HG03175 (cell line): ENCODE measurements around the gene DCTPP1.
A peak's percentile ranks its signal among the peaks of the same experiment; 100 is the strongest.
"Not testable (repeated sequence)": the region's sequence is repeated elsewhere in the genome, so short reads cannot be mapped to it uniquely, and the experiment has no call there.

Source experiments
- ATAC-seq: cut with Tn5 transposase; IDR thresholded peaks from one replicate; pipeline ENCODE4 v1.9.1; 2021; ENCODE audit warnings: mild to moderate bottlenecking, moderate library complexity; ENCODE audit not compliant: unreplicated experiment

Gene DCTPP1

DNA sequence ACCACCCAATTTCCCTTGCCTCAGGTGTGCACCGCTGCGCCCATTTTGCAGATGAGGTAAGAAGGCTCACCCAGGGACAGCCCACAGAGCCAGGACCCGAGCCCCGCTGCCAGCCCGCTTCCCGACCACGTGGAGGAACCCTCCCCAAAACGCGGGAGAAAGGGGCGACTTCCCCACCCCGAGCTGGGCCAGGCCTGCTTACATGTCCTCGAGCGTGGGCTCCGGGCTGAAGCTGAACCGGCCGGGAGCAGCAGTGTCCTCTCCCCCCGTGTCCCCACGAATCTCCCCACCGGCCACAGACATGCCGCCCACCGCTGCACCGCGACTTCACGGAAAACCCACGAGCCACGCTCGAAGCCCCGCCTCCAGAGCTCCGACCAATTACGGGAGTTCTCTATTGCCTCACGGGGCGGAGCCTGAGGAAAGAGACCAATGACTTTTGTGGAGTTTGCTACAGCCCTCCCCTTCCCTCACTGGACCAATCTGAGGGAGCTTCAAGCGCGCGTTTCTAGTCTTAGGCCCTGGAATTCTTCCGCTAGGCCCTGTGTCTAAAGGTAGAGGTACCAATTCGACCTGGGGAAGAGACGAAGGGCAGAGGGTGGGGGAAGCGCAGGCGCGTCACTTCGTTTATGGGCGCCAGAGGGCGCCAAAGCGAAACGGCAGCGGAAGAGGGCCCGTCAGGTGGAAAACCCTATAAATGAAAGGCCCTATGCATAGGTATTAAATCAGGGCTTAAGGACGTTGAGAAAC lies at the start of gene DCTPP1:
Gene DCTPP1, minus strand, starts transcription at position 353 of the 750 bp plus-strand sequence. Its CDS starts 50 bp downstream, at position 303.
- ATAC-seq = peak; percentile 97

DNA sequence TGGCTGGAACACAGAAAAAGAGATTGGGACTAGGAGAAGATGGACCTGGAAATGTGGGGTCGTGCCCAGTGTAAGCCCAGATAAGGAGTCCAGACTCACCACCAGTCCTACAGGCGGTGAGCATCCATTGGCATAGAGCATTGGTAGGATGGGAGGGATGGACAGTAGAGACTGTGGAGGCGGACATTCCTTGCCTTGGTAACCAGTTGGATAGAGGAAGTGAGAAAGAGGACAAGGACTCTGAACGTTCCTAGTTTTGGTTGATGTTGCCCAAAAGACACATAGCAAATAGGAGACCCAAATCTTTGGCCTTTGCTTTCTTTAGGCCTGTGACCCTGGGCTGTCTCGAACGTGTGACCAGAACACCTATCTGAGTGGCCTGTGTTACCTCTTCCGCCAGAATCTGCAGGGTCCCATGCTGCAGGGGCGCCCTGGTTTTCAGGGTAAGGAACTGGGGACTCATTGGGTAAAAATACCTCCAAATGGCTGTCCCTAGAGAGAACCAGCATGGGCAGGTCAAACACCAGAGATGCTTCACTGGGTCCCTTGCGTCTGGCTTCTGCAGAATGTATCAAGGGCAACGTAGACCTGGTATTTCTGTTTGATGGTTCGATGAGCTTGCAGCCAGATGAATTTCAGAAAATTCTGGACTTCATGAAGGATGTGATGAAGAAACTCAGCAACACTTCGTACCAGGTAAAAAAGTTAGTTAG lies 49.1 kb upstream of the DCTPP1 start:
- ATAC-seq = no peak

DNA sequence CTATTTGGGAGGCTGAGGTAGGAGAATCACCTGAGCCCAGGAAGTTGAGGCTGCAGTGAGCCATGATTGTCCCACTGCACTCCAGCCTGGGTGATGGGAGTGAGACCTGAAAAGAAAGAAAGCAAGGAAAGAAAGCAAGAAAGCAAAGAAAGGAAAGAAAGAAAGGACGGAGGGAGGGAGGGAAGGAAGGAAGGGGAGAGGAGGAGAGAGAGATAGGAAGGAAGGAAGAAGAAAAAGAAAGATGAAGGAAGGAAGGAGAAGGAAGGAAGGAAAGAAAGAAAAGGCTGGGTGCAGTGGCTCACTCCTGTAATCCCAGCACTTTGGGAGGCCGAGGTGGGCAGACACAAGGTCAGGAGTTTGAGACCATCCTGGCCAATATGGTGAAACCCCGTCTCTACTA lies 47.9 kb upstream of the DCTPP1 start:
- not testable (repeated sequence) for ATAC-seq

DNA sequence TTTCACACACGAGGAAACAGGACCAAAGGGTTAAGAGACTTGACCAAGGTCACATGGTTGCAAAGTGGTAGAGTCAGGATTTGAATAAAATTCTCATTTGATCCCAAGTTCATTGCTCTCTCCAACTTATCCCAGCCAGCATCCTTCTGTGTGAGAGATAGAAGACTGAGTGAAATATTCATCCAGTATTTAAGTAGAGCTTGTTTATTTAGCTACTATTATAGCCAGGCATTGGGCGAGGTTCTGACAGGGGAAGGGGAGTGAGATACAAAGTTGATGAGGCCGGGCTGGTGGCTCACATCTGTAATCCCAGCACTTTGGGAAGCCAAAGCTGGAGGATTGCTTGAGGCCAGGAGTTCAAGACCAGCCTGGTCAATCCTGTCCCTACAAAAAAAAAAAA lies 47.2 kb upstream of the DCTPP1 start:
- ATAC-seq = no peak

DNA sequence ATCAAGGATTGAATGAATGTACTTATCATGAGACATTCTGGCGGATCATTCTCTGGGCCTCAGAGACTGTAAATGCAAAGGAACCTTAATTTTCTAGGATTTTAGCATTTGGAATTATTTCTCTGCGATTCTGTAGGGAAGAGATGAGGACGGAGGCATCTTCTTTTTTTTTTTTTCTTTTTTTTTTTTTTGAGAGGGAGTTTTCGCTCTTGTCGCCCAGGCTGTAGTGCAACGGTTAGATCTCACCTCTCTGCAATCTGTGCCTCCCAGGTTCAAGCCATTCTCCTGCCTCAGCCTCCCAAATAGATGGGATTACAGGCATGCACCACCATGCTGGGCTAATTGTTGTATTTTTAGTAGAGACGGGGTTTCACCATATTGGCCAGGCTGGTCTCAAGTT lies 44.9 kb upstream of the DCTPP1 start:
- ATAC-seq = no peak

DNA sequence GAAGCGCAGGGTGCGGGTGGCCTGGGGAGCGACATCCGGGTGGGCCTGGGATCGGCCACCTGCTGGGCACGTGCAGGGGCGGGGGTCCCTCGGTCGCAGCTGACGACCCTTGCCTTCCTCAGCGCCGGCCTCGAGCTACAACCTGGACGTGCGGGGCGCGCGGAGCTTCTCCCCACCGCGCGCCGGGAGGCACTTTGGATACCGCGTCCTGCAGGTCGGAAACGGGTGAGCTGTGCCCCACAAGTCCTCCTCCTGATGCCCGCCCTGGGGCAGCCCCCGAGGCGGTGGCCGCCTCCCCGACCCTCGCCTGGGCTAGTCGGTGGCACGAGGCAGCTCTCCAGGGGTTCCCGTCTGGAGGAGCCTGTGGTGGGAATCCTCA lies 44.2 kb upstream of the DCTPP1 start:
- ATAC-seq = no peak

DNA sequence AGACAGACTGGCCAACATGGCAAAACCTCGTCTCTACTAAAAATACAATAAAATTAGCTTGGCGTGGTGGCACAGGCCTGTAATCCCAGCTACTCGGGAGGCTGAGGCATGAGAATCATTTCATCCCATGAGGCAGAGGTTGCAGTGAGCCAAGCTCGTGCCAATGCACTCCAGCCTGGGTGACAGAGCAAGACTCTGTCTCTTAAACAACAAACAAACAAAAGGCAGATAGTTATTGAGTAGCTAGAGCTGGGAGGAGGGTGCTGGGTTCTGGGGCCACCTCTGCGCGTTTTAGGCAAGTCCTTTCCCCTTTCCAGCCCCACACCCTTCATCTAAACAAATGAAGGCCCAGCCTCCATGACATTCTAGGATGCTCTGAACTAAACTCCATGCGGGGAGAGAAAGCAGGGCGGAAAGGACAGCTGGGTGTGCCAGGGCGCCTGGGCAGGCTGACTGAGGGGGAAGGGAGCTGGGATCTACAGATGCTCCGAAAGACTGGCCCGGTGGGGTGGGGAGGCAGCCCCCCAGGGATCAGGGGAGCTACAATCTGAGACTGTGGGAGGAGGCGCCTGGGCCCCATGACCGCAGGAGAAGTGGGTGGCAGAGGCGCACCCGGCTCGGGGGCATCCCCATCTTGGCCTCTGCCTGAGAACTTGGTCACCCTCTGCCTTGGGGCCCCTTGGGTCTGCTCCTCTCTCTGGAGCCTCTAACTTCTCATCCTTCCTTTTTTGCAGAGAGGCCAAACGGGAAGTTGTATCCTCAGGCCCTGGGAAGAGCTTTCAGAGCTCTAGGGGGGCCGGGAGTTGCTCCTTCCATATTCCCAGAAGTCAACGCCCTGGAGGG lies 43.6 kb upstream of the DCTPP1 start:
- no peak for ATAC-seq

DNA sequence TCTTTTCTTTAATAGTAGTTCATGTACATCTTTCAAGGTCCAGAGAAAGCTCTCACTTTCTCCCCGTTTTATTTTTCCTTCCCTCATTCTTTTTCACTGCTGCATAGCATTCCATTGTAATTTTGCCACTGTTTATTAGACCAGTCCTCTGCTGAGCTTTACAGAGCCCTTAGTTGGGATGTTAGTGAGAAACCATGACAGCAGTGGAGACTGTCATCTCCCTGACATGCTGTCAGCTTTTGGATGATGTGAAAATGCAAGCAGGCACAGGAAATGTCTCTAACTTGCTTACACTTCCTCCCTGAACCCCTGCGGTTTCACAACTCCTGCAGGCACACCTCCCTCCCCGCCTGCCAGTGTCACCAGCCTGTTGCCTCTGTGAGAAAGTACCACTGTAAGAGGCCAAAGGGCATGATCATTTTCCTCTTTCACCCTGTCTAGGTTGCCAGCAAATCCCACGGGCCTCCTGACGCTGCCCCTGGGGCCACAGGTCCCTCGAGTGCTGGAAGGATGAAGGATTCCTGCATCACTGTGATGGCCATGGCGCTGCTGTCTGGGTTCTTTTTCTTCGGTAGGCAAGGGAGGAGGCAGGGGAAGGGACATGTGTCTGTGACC lies 42.6 kb upstream of the DCTPP1 start, which contains the start of gene ITGAL:
Gene ITGAL, plus strand, starts transcription at position 415 of the 615 bp plus-strand sequence. Its CDS starts 96 bp downstream, at position 511.
- ATAC-seq = peak; percentile 59

DNA sequence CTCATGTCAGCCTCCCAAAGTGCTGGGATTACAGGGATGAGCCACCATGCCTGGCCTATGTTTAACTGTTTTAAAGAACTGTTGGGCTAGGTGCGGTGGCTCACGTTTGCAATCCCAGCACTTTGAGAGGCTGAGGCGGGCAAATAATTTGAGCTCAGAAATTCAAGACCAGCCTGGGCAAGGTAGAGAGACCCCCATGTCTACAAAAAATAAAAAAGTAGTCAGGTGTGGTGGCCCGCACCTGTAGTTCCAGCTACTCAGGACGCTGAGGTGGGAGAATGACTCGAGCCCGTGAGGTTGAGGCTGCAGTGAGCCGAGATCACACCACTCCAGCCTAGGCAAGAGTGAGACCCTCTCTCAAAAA lies 40.8 kb upstream of the DCTPP1 start:
- ATAC-seq = no peak

DNA sequence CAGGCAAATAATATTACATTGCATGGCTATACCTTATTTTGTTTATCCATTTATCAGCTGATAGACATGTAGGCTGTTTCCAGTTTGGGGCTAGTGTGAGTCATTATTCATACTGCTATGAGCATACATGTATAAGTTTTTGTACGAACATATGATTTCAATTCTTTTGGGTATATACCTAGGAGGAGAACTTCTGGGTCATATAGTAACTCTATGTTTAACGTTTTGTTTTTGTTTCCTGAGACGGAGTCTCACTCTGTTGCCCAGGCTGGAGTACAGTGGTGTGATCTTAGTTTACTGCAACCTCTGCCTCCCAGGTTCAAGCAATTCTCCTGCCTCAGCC lies 40.3 kb upstream of the DCTPP1 start:
- ATAC-seq = no peak

DNA sequence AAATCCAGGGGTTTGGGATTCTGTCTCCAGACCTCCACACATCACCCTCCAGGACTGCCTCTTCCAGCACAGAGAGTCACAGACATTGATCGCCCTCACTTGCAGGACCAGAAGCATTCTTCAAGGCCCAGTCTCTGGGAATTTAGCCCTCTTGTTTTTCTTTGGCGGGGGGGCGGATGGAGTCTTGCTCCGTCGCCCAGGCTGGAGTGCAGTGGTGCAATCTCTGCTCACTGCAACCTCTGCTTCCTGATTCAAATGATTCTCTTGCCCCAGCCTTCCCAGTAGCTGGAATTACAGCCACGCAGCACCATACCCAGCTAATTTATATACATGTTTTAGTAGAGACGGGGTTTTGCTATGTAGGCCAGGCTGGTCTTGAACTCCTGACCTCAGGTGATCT lies 34.2 kb upstream of the DCTPP1 start:
- no peak for ATAC-seq

DNA sequence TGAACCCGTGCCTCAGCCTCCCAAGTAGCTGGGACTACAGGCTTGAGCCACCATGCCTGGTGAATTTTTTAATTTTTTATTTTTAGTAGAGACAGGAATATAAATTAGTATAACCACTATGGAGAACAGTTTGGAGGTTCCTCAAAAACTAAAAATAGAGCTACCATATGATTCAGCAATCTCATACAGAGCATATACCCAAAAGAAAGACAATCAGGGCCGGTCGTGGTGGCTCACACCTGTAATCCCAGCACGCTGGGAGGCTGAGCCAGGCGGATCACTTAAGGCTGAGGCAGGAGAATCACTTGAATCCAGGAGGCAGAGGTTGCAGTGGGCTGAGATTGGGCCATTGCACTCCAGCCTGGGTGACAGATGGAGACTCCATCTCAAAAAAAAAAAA lies 31.6 kb upstream of the DCTPP1 start:
- not testable (repeated sequence) for ATAC-seq

DNA sequence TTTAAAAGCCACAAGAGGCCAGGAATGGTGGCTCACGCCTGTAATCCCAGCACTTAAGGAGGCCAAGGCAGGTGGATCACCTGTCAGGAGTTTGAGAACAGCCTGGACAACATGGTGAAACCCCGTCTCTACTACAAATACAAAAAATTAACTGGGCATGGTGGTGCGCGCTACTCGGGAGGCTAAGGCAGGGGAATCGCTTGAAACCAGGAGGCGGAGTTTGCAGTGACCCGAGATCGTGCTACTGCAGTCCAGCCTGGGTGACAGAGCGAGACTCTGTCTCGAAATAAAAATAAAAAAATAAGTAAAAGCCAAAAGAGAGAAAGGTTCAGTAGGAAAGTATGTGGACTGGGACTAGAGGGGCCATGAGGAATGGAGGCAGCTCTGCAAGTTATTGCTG lies 29.6 kb upstream of the DCTPP1 start:
- no peak for ATAC-seq

DNA sequence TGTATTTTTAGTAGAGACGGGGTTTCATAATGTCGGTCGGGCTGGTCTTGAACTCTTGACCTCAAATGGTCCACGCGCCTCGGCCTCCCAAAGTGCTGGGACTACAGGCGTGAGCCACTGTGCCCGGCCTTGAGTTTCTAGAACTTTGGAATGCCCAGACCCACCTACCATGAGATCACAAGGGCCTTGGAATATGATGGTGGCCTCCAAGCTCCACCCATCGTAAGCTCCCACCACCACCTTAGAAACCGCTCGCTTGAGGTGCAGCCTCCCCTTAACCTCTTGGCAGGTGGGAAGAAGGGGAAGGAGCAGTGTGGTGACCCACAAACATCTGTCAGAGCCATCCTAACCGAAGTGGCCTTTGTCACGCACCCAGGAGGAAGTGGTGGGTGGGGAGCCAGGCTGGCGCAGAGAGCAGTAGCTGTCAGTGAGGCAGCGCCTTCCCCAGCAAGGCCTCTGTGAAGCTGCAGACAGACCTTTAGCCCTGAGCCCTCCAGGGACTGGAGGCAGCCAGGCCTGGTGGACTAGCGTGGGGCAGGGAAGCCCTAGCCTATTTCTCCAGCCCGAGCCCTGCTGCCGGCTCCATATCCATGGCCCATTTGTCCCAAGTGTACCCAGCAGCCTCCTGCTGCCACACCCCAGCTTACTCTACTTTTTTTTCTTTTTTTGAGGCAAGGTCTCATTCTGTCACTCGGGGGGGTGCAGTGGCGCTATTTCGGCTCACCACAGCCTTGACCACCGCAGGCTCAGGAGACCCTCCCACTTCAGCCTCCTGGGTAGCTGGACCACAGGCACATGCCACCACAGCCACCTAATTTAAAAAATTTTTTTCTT lies 28.9 kb upstream of the DCTPP1 start:
- peak; percentile 86 for ATAC-seq

DNA sequence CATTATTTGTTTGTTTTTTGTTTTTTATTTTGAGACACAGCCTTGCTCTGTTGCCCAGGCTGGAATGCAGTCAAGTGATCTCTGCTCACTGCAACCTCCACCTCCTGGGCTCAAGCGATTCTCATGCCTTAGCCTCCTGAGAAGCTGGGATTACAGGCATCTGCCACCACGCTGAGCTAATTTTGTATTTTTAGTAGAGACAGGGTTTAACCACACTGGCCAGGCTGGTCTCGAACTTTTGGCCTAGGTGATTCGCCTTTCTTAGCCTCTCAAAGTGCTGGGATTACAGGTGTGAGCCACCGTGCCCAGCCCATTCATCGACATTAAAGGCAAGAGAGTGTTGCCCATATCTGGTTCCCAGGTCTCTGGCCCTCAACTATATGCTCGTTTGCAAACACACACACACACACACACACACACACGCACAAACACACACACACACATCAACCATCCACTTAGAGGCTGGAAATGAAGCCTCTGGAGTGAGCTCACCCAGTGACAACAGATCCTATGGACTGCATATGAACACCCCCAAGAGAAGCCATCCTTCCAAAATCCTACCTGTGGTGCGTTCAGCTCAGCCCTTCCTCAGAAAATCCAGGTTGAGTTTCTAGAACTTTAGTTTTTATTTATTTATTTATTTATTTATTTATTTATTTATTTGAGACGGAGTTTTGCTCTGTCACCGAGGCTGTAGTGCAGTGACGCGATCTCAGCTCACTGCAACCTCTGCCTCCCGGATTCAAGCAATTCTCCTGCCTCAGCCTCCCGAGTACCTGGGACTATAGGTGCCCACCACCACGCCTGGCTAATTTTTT lies 28.1 kb upstream of the DCTPP1 start:
- ATAC-seq = no peak

DNA sequence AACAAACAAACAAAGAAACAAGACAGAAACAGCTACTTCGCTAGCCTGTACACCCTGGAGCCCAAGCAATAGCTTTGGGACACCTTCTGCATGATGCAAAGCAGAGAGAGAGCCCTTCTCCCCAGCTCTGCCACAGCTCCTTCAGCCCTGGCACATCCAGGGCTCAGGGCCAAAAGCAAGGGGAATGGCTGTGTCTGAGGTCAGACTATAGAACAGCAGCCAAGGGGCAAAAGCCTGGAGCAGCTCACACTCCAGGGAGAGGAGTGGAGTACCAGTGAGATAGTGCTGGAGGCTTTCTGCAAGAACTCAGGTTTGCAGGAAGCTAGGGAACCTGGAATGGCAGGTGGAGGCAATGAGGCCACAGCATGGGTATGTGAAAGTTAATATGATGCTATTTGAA lies 27.4 kb upstream of the DCTPP1 start:
- ATAC-seq = no peak

DNA sequence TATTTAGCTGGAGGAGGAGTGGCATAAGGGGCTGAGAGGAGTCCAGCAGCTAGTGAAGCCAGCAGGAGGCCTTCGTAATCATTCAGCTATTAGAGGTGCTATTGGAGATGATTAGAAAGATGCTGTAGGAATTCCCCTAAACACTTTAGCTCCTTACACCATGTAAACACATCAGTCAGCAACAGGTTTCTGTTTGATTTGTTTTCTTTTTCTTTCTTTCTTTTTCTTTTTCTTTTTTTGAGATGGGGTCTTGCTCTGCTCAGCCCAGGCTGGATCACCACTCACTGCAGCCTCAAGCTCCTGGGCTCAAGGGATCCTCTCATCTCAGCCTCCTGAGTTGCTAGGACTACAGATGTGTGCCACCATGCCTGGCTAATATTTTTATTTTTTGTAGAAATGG lies 26.5 kb upstream of the DCTPP1 start:
- no peak for ATAC-seq

DNA sequence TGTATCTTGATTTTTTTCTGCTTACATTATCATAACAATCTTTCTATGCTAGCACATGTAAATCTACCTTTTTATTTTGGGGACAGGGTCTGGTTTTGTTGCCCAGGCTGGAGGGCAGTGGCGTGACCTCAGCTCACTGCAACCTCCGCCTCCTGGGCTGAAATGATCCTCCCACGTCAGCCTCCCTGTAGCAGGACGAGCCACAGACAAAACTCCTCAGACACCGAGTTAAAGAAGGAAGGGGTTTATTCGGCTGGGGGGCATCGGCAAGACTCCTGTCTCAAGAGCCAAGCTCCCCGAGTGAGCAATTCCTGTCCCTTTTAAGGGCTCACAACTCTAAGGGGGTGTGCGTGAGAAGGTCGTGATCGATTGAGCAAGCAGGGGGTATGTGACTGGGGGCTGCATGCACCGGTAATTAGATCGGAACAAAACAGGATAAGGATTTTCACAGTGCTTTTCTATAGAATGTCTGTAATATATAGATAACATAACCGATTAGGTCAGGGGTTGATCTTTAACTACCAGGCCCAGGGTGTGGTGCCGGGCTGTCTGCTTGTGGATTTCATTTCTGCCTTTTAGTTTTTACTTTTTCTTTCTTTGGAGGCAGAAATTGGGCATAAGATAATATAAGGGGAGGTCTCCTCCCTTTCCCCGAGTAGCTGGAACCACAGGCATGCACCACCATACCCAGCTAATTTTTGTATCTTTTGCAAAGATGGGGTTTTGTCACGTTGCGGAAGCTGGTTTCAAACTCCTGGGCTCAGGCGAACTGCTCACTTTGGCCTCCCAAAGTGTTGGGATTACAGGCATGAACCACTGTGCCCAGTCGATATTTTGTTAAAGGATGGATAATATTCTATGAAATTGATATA lies 23.1 kb upstream of the DCTPP1 start:
- not testable (repeated sequence) for ATAC-seq

DNA sequence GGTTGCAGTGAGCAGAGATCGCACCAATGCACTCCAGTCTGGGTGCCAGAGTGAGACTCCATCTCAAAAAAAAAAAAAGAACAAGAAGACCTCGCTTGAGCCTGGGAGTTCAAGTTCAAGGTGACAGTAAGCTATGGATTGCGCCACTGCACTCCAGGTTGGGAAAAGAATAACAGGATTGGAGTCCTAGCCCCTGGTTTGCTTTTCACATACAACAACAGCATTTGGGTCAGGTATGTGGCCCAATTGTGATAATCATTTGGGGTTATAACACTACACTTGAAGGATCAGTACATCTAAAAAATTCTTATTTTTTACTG lies 19.2 kb upstream of the DCTPP1 start:
- ATAC-seq = no peak
